ENCODE results near the gene ATOH8.

Gene ATOH8

DNA sequence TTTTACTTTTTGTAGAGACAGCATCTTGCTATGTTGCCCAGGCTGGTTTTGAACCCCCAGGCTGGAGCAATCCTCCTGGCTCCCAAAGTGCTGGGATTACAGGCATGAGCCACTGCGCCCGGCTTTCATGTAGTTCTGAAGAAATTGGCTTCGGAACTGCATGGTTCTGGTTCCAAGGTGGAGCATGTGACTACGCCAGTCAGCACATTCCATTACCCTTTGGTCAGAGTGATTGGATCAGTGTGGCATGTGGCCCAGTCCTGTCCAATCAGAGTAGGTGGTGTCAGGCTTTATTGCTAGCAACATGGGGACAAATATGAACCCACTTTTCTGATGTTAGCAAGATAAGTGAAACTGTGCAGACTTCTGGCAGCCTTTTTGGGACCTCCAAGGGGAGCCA is 16.3 kb upstream of the ATOH8 start:
- Histone ChIP-seq H2BK15ac (ENCODE audit: low read depth, poor library complexity, severe bottlenecking) (no peak overlapping the region), H4K8ac (ENCODE audit: low read length) (no peak overlapping the region), H3K4ac (ENCODE audit: low read depth in 1 of 2, low read length in 2 of 2) (no peak overlapping the region), H2BK12ac (ENCODE audit: low read length in 2 of 2) (no peak overlapping the region), H4K91ac (ENCODE audit: low read length) (no peak overlapping the region), H3K79me1 (replicated peaks; ENCODE audit: low read length, poor library complexity, severe bottlenecking) (no peaks in the 10 kb centered on the region), H2AK5ac (ENCODE audit: low read length, severe bottlenecking) (no peak overlapping the region), H3K4me2 (ENCODE audit: low read length, poor library complexity, severe bottlenecking) (no peak overlapping the region), H3K9ac (ENCODE audit: low read length) (peak overlapping the region; percentile 70), H3K9me3 (ENCODE audit: control insufficient read depth, low read length) (no peaks in the 10 kb centered on the region), H3K4me1 (ENCODE audit: control insufficient read depth, insufficient read depth, low read depth, low read length) (peaks cover 14% of the 10 kb centered on the region), H3K14ac (ENCODE audit: low read length in 2 of 2) (no peak overlapping the region), H3K23ac (ENCODE audit: low read length in 2 of 2) (no peak overlapping the region), H3K27ac (ENCODE audit: low read length, poor library complexity, severe bottlenecking) (no peak overlapping the region), H2AFZ (ENCODE audit: low read depth, low read length) (no peak overlapping the region), H2BK5ac (ENCODE audit: low read depth, low read length, poor library complexity, severe bottlenecking) (no peak overlapping the region), H3K18ac (ENCODE audit: low read depth in 1 of 2, low read length in 2 of 2) (no peak overlapping the region), H3K36me3 (ENCODE audit: control insufficient read depth in 1 of 2, insufficient read depth in 2 of 2, low read depth in 1 of 2, low read length in 2 of 2) (no peaks in the 10 kb centered on the region), H3K4me3 (ENCODE audit: insufficient read depth in 1 of 2, low read depth in 1 of 2, low read length in 2 of 2) (no peak overlapping the region), H2BK120ac (ENCODE audit: low read depth, low read length) (no peak overlapping the region), H3K27me3 (ENCODE audit: control insufficient read depth in 1 of 2, insufficient read depth in 1 of 2, low read length in 2 of 2) (peaks cover 0 to 4% of the 10 kb centered on the region in 2 experiments)
- WGBS = 88% methylated on average over 4 of the region's 4 CpGs
- peak; percentile 59 for DNase-seq

DNA sequence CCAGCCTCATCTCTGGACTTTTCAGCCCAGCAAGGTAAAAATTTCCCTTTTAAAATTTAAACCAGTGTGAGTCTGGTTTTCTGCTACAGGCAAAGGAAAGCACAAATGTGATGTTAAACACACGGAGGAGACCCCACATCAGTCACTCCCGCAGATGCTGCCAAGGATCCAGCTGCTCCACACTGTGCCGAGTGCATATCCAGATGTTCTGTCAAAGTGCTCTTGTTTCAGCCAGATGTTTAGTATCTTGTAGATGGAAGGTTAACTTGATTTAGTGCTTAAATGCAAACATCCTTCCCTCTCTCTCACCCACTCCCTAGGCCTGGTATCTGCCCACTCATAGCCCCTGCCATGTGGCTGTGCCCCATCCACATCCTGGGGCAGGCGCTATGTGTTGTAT is 15.8 kb upstream of the ATOH8 start:
- H3K18ac ChIP-seq (ENCODE audit: low read depth in 1 of 2, low read length in 2 of 2) = no peak overlapping the region
- H3K36me3 ChIP-seq (ENCODE audit: control insufficient read depth in 1 of 2, insufficient read depth in 2 of 2, low read depth in 1 of 2, low read length in 2 of 2) = no peaks in the 10 kb centered on the region
- no peak overlapping the region for H2BK12ac ChIP-seq (ENCODE audit: low read length in 2 of 2)
- H3K14ac ChIP-seq (ENCODE audit: low read length in 2 of 2) = no peak overlapping the region
- DNase-seq = no peak
- H2BK15ac ChIP-seq (ENCODE audit: low read depth, poor library complexity, severe bottlenecking) = no peak overlapping the region
- peaks cover 17% of the 10 kb centered on the region for H3K4me1 ChIP-seq (ENCODE audit: control insufficient read depth, insufficient read depth, low read depth, low read length)
- no peak overlapping the region for H3K4me3 ChIP-seq (ENCODE audit: insufficient read depth in 1 of 2, low read depth in 1 of 2, low read length in 2 of 2)
- H3K27me3 ChIP-seq (ENCODE audit: control insufficient read depth in 1 of 2, insufficient read depth in 1 of 2, low read length in 2 of 2) = peaks cover 0 to 4% of the 10 kb centered on the region in 2 experiments
- H3K4ac ChIP-seq (ENCODE audit: low read depth in 1 of 2, low read length in 2 of 2) = no peak overlapping the region
- H3K9me3 ChIP-seq (ENCODE audit: control insufficient read depth, low read length) = no peaks in the 10 kb centered on the region
- H2AK5ac ChIP-seq (ENCODE audit: low read length, severe bottlenecking) = no peak overlapping the region
- no peak overlapping the region for H4K8ac ChIP-seq (ENCODE audit: low read length)
- H3K79me1 ChIP-seq (replicated peaks; ENCODE audit: low read length, poor library complexity, severe bottlenecking) = no peaks in the 10 kb centered on the region
- no peak overlapping the region for H2BK120ac ChIP-seq (ENCODE audit: low read depth, low read length)
- no peak overlapping the region for H2BK5ac ChIP-seq (ENCODE audit: low read depth, low read length, poor library complexity, severe bottlenecking)
- H3K4me2 ChIP-seq (ENCODE audit: low read length, poor library complexity, severe bottlenecking) = no peak overlapping the region
- no peak overlapping the region for H3K23ac ChIP-seq (ENCODE audit: low read length in 2 of 2)
- H4K91ac ChIP-seq (ENCODE audit: low read length) = no peak overlapping the region
- H2AFZ ChIP-seq (ENCODE audit: low read depth, low read length) = no peak overlapping the region
- peak overlapping the region; percentile 70 for H3K9ac ChIP-seq (ENCODE audit: low read length)
- WGBS = 84% methylated on average over 3 of the region's 4 CpGs
- no peak overlapping the region for H3K27ac ChIP-seq (ENCODE audit: low read length, poor library complexity, severe bottlenecking)

- peaks cover 33% of the 10 kb centered on the region for H3K4me1 ChIP-seq (ENCODE audit: control insufficient read depth, insufficient read depth, low read depth, low read length)
- no peak overlapping the region for H3K4me2 ChIP-seq (ENCODE audit: low read length, poor library complexity, severe bottlenecking)
- no peak overlapping the region for H3K23ac ChIP-seq (ENCODE audit: low read length in 2 of 2)
- H3K14ac ChIP-seq (ENCODE audit: low read length in 2 of 2) = no peak overlapping the region
- no peak overlapping the region for H3K4ac ChIP-seq (ENCODE audit: low read depth in 1 of 2, low read length in 2 of 2)
- H3K79me1 ChIP-seq (replicated peaks; ENCODE audit: low read length, poor library complexity, severe bottlenecking) = no peaks in the 10 kb centered on the region
- H3K9ac ChIP-seq (ENCODE audit: low read length) = no peak overlapping the region
- no peak overlapping the region for H2BK15ac ChIP-seq (ENCODE audit: low read depth, poor library complexity, severe bottlenecking)
- no peak overlapping the region for H3K18ac ChIP-seq (ENCODE audit: low read depth in 1 of 2, low read length in 2 of 2)
- H2AK5ac ChIP-seq (ENCODE audit: low read length, severe bottlenecking) = no peak overlapping the region
- H3K4me3 ChIP-seq (ENCODE audit: insufficient read depth in 1 of 2, low read depth in 1 of 2, low read length in 2 of 2) = no peak overlapping the region
- no peak for DNase-seq
- H4K8ac ChIP-seq (ENCODE audit: low read length) = no peak overlapping the region
- peak overlapping the region in 1 of 2 experiments; percentile 34 for H2BK12ac ChIP-seq (ENCODE audit: low read length in 2 of 2)
- no peak overlapping the region for H2AFZ ChIP-seq (ENCODE audit: low read depth, low read length)
- H3K9me3 ChIP-seq (ENCODE audit: control insufficient read depth, low read length) = no peaks in the 10 kb centered on the region
- no peak overlapping the region for H2BK5ac ChIP-seq (ENCODE audit: low read depth, low read length, poor library complexity, severe bottlenecking)
- H4K91ac ChIP-seq (ENCODE audit: low read length) = no peak overlapping the region
- H3K36me3 ChIP-seq (ENCODE audit: control insufficient read depth in 1 of 2, insufficient read depth in 2 of 2, low read depth in 1 of 2, low read length in 2 of 2) = no peaks in the 10 kb centered on the region
- H3K27me3 ChIP-seq (ENCODE audit: control insufficient read depth in 1 of 2, insufficient read depth in 1 of 2, low read length in 2 of 2) = no peaks in the 10 kb centered on the region
- WGBS = 90% methylated on average over 4 of the region's 4 CpGs
- H3K27ac ChIP-seq (ENCODE audit: low read length, poor library complexity, severe bottlenecking) = no peak overlapping the region
- H2BK120ac ChIP-seq (ENCODE audit: low read depth, low read length) = no peak overlapping the region
Measured at GRCh38 chr2:85740193-85740592, 13.6 kb upstream of the ATOH8 start.

DNA sequence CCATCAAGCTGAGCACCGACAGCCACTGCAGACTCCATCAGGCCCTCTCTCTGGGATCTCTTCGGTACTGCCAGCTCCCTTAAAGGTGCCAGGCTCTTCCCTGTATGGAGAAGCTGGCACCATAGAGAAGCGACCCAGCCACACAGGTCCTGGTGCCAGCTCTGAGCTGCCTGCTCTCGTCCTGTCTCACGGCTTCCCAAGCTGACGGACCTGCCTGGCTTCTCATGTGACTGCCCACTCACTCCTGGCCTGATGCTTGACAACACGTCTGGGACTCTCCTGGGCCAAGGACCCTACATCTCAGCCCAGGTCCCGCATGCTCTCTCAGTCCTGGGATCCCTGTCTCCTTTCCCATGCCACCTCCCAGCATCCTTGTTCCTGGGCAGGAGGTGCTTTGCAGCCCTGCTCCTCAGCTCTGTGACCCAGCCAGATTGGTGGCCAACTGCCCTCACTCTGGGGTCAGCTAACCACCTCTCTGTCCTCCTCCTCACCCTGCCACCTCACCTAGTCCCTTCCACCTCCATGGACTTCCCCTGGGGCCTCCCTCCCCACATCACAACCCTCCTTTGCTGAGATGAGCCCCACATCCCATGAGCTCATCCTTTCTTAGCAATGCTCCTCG is 12.5 kb upstream of the ATOH8 start:
- peak overlapping the region; percentile 92 for H3K9ac ChIP-seq (ENCODE audit: low read length)
- peak overlapping the region in 1 of 2 experiments; percentile 23 for H3K23ac ChIP-seq (ENCODE audit: low read length in 2 of 2)
- H2BK120ac ChIP-seq (ENCODE audit: low read depth, low read length) = peak overlapping the region; percentile 21
- H3K4ac ChIP-seq (ENCODE audit: low read depth in 1 of 2, low read length in 2 of 2) = peak overlapping the region; percentile 5 to 11
- no peak overlapping the region for H3K4me3 ChIP-seq (ENCODE audit: insufficient read depth in 1 of 2, low read depth in 1 of 2, low read length in 2 of 2)
- DNase-seq = no peak
- H3K14ac ChIP-seq (ENCODE audit: low read length in 2 of 2) = peak overlapping the region in 1 of 2 experiments; percentile 66
- no peak overlapping the region for H4K8ac ChIP-seq (ENCODE audit: low read length)
- H3K27me3 ChIP-seq (ENCODE audit: control insufficient read depth in 1 of 2, insufficient read depth in 1 of 2, low read length in 2 of 2) = peaks cover 0 to under 1% of the 10 kb centered on the region in 2 experiments
- peaks cover 39% of the 10 kb centered on the region for H3K4me1 ChIP-seq (ENCODE audit: control insufficient read depth, insufficient read depth, low read depth, low read length)
- peak overlapping the region; percentile 24 for H2AK5ac ChIP-seq (ENCODE audit: low read length, severe bottlenecking)
- H3K79me1 ChIP-seq (replicated peaks; ENCODE audit: low read length, poor library complexity, severe bottlenecking) = no peaks in the 10 kb centered on the region
- no peaks in the 10 kb centered on the region for H3K9me3 ChIP-seq (ENCODE audit: control insufficient read depth, low read length)
- WGBS = 89% methylated on average over 9 of the region's 9 CpGs
- peak overlapping the region; percentile 88 for H3K27ac ChIP-seq (ENCODE audit: low read length, poor library complexity, severe bottlenecking)
- H2BK5ac ChIP-seq (ENCODE audit: low read depth, low read length, poor library complexity, severe bottlenecking) = no peak overlapping the region
- no peak overlapping the region for H2AFZ ChIP-seq (ENCODE audit: low read depth, low read length)
- peak overlapping the region; percentile 41 to 92 for H2BK12ac ChIP-seq (ENCODE audit: low read length in 2 of 2)
- H3K18ac ChIP-seq (ENCODE audit: low read depth in 1 of 2, low read length in 2 of 2) = peak overlapping the region; percentile 52 to 69
- H2BK15ac ChIP-seq (ENCODE audit: low read depth, poor library complexity, severe bottlenecking) = peak overlapping the region; percentile 60
- H3K36me3 ChIP-seq (ENCODE audit: control insufficient read depth in 1 of 2, insufficient read depth in 2 of 2, low read depth in 1 of 2, low read length in 2 of 2) = no peaks in the 10 kb centered on the region
- peak overlapping the region; percentile 48 for H4K91ac ChIP-seq (ENCODE audit: low read length)
- no peak overlapping the region for H3K4me2 ChIP-seq (ENCODE audit: low read length, poor library complexity, severe bottlenecking)

Data from mesenchymal stem cell (in vitro differentiated cells and primary cell).